Islet precursor cell (in vitro differentiated cells): ENCODE results near the gene COPZ1.

Experiments
- DNase-seq: peaks from one replicate; pipeline ENCODE4 v3.0.0-alpha.2; 2018

The COPZ1 gene

GRCh38 chr12:54359762-54360351, 34.9 kb downstream of the COPZ1 start:
- DNase-seq = no peak

GRCh38 chr12:54360717-54361456, 36.0 kb downstream of the COPZ1 start:
- peak; percentile 97 for DNase-seq

GRCh38 chr12:54363047-54363446, 38.1 kb downstream of the COPZ1 start:
- no peak for DNase-seq

- DNase-seq = no peak
Observed at GRCh38 chr12:54363618-54364017, 38.7 kb downstream of the COPZ1 start.

GRCh38 chr12:54364413-54364812, 39.5 kb downstream of the COPZ1 start, which contains the start of gene GPR84:
Gene GPR84, minus strand, starts transcription at chr12:54364486. Its CDS starts 635 bp downstream, at chr12:54363851.
- no peak for DNase-seq

GRCh38 chr12:54368025-54368708, 43.2 kb downstream of the COPZ1 start:
- DNase-seq = no peak

GRCh38 chr12:54368709-54369596, 44.0 kb downstream of the COPZ1 start:
- peak; percentile 96 for DNase-seq

GRCh38 chr12:54369597-54370131, 44.7 kb downstream of the COPZ1 start:
- DNase-seq = no peak

GRCh38 chr12:54370171-54370730, 45.3 kb downstream of the COPZ1 start:
- peak; percentile 96 for DNase-seq

- DNase-seq = no peak
Observed at GRCh38 chr12:54371328-54372112, 46.6 kb downstream of the COPZ1 start.

GRCh38 chr12:54372113-54372806, 47.3 kb downstream of the COPZ1 start:
- DNase-seq = no peak

GRCh38 chr12:54373649-54374561, 49.0 kb downstream of the COPZ1 start:
- DNase-seq = no peak

- DNase-seq = no peak
Observed at GRCh38 chr12:54374562-54375258, 49.8 kb downstream of the COPZ1 start.

GRCh38 chr12:54375259-54375579, 50.3 kb downstream of the COPZ1 start:
- DNase-seq = no peak

GRCh38 chr12:54376596-54376995, 51.7 kb downstream of the COPZ1 start:
- no peak for DNase-seq

- DNase-seq = no peak
Observed at GRCh38 chr12:54377007-54377406, 52.1 kb downstream of the COPZ1 start.

GRCh38 chr12:54377797-54378515, 53.0 kb downstream of the COPZ1 start:
- no peak for DNase-seq

- DNase-seq = peak; percentile 94
Observed at GRCh38 chr12:54378796-54379397, 54.0 kb downstream of the COPZ1 start.
